Measurements from ENCODE around the gene BUB3. TPM values are rescaled to one million over a fixed set of nuclear protein-coding genes. Genes with fewer than 3 reads are reported as not detected.

BUB3 gene
- polyA plus RNA-seq (ENCODE audit: low read depth in 6 of 6): 100 to 1,000 TPM; 135 to 244 (median 163) TPM

- peak within 1 kb of the TSS; percentile 96 to 99 (median 98) for H3K27ac Mint-ChIP-seq
- peaks cover 0 to 3% (median 0%) of the 10 kb centered on the region in 7 donors for H3K9me3 Mint-ChIP-seq
- peak within 1 kb of the TSS; percentile 91 to 100 (median 100) for H3K4me3 Mint-ChIP-seq
- peaks cover 24 to 27% of the 10 kb centered on the region in 2 donors for H3K36me3 Mint-ChIP-seq
- DNase-seq: peak; percentile 95
- ATAC-seq (ENCODE audit: low read depth in 2 of 2): peak; percentile 90 to 92
- peaks cover 9 to 31% (median 28%) of the 10 kb centered on the region in 3 donors for H3K27me3 Mint-ChIP-seq
- H3K4me1 Mint-ChIP-seq: peaks cover 40 to 64% (median 57%) of the 10 kb centered on the region in 3 donors
Measured at GRCh38 chr10:123154092-123154710, at the start of gene BUB3. Gene BUB3, plus strand, starts transcription at chr10:123154402. Its CDS starts 516 bp downstream, at chr10:123154918.

- H3K4me1 Mint-ChIP-seq: no peaks in the 10 kb centered on the region
Measured at GRCh38 chr10:123109466-123109865, 44.7 kb upstream of the BUB3 start.

GRCh38 chr10:123117644-123118417 lies 36.4 kb upstream of the BUB3 start:
- Mint-ChIP-seq H3K27me3 (peaks cover 43 to 67% (median 58%) of the 10 kb centered on the region in 3 donors), H3K27ac (no peak overlapping the region), H3K4me1 (no peaks in the 10 kb centered on the region), H3K4me3 (no peak overlapping the region), H3K9me3 (peaks cover 0 to 2% (median 0%) of the 10 kb centered on the region in 7 donors), H3K36me3 (no peaks in the 10 kb centered on the region)
- no peak for DNase-seq
- ATAC-seq (ENCODE audit: low read depth in 2 of 2): no peak

More at GRCh38 chr10:123109466-123109865, 44.7 kb upstream of the BUB3 start:
- DNase-seq: no peak
- Mint-ChIP-seq H3K9me3 (no peaks in the 10 kb centered on the region), H3K4me3 (no peak overlapping the region), H3K27ac (no peak overlapping the region), H3K27me3 (peaks cover 52 to 69% (median 53%) of the 10 kb centered on the region in 3 donors), H3K36me3 (no peaks in the 10 kb centered on the region)
- ATAC-seq (ENCODE audit: low read depth in 2 of 2): no peak

GRCh38 chr10:123119081-123119480 lies 35.1 kb upstream of the BUB3 start:
- DNase-seq: no peak
- Mint-ChIP-seq H3K36me3 (no peaks in the 10 kb centered on the region), H3K4me3 (no peak overlapping the region), H3K4me1 (no peaks in the 10 kb centered on the region), H3K9me3 (peaks cover 0 to 2% (median 0%) of the 10 kb centered on the region in 7 donors), H3K27ac (no peak overlapping the region), H3K27me3 (peaks cover 41 to 66% (median 55%) of the 10 kb centered on the region in 3 donors)
- no peak for ATAC-seq (ENCODE audit: low read depth in 2 of 2)

- no peaks in the 10 kb centered on the region for H3K4me1 Mint-ChIP-seq
- DNase-seq (no peak), ATAC-seq (ENCODE audit: low read depth in 2 of 2) (no peak)
- H3K9me3 Mint-ChIP-seq: peaks cover 0 to 12% (median 4%) of the 10 kb centered on the region in 7 donors
- H3K36me3 Mint-ChIP-seq: peaks cover 0 to 14% of the 10 kb centered on the region in 2 donors
- no peak overlapping the region for H3K4me3 Mint-ChIP-seq
- H3K27ac Mint-ChIP-seq: no peak overlapping the region
- H3K27me3 Mint-ChIP-seq: peaks cover 78 to 81% (median 80%) of the 10 kb centered on the region in 3 donors
Measured at GRCh38 chr10:123126246-123126645, 28.0 kb upstream of the BUB3 start.

GRCh38 chr10:123129618-123130271 lies 24.5 kb upstream of the BUB3 start:
- Mint-ChIP-seq H3K9me3 (peaks cover 0 to 30% (median 12%) of the 10 kb centered on the region in 7 donors), H3K36me3 (peaks cover 3 to 13% of the 10 kb centered on the region in 2 donors), H3K27me3 (peaks cover 91 to 96% (median 92%) of the 10 kb centered on the region in 3 donors), H3K27ac (no peak overlapping the region), H3K4me1 (peaks cover 14 to 26% (median 17%) of the 10 kb centered on the region in 3 donors), H3K4me3 (peak overlapping the region in 1 of 8 donors; percentile 57)
- DNase-seq (no peak), ATAC-seq (ENCODE audit: low read depth in 2 of 2) (peak; percentile 56 to 60)

GRCh38 chr10:123132576-123133477 lies 21.4 kb upstream of the BUB3 start:
- H3K4me1 Mint-ChIP-seq: peaks cover 18 to 34% (median 26%) of the 10 kb centered on the region in 3 donors
- peak overlapping the region in 5 of 6 donors; percentile 39 to 99 (median 93) for H3K27ac Mint-ChIP-seq
- peak; percentile 62 for DNase-seq
- peak; percentile 52 to 63 for ATAC-seq (ENCODE audit: low read depth in 2 of 2)
- peaks cover 3 to 7% of the 10 kb centered on the region in 2 donors for H3K36me3 Mint-ChIP-seq
- H3K4me3 Mint-ChIP-seq: peak overlapping the region; percentile 44 to 84 (median 80)
- peaks cover 0 to 30% (median 12%) of the 10 kb centered on the region in 7 donors for H3K9me3 Mint-ChIP-seq
- peaks cover 65 to 79% (median 72%) of the 10 kb centered on the region in 3 donors for H3K27me3 Mint-ChIP-seq

- ATAC-seq (ENCODE audit: low read depth in 2 of 2) (no peak), DNase-seq (no peak)
- H3K4me1 Mint-ChIP-seq: peaks cover 18 to 41% (median 26%) of the 10 kb centered on the region in 3 donors
- peak overlapping the region in 5 of 6 donors; percentile 44 to 99 (median 94) for H3K27ac Mint-ChIP-seq
- peak overlapping the region; percentile 44 to 84 (median 76) for H3K4me3 Mint-ChIP-seq
- peaks cover 60 to 77% (median 73%) of the 10 kb centered on the region in 3 donors for H3K27me3 Mint-ChIP-seq
- peaks cover 0 to 26% (median 9%) of the 10 kb centered on the region in 7 donors for H3K9me3 Mint-ChIP-seq
- peaks cover 3 to 7% of the 10 kb centered on the region in 2 donors for H3K36me3 Mint-ChIP-seq
Measured at GRCh38 chr10:123133541-123134342, 20.5 kb upstream of the BUB3 start.

- peaks cover 1 to 3% of the 10 kb centered on the region in 2 donors for H3K36me3 Mint-ChIP-seq
- peaks cover 58 to 77% (median 73%) of the 10 kb centered on the region in 3 donors for H3K27me3 Mint-ChIP-seq
- DNase-seq (no peak), ATAC-seq (ENCODE audit: low read depth in 2 of 2) (no peak)
- peaks cover 0 to 32% (median 7%) of the 10 kb centered on the region in 7 donors for H3K9me3 Mint-ChIP-seq
- H3K4me3 Mint-ChIP-seq: peak overlapping the region; percentile 40 to 84 (median 76)
- H3K27ac Mint-ChIP-seq: peak overlapping the region in 5 of 6 donors; percentile 38 to 97 (median 94)
- peaks cover 18 to 41% (median 26%) of the 10 kb centered on the region in 3 donors for H3K4me1 Mint-ChIP-seq
Measured at GRCh38 chr10:123134343-123134914, 19.8 kb upstream of the BUB3 start.

- peak overlapping the region in 5 of 6 donors; percentile 27 to 97 (median 94) for H3K27ac Mint-ChIP-seq
- peaks cover 0 to 36% (median 7%) of the 10 kb centered on the region in 7 donors for H3K9me3 Mint-ChIP-seq
- H3K36me3 Mint-ChIP-seq: peaks cover 0 to 3% of the 10 kb centered on the region in 2 donors
- DNase-seq (no peak), ATAC-seq (ENCODE audit: low read depth in 2 of 2) (no peak)
- peak overlapping the region in 7 of 8 donors; percentile 42 to 84 (median 74) for H3K4me3 Mint-ChIP-seq
- peaks cover 18 to 41% (median 26%) of the 10 kb centered on the region in 3 donors for H3K4me1 Mint-ChIP-seq
- H3K27me3 Mint-ChIP-seq: peaks cover 58 to 77% (median 73%) of the 10 kb centered on the region in 3 donors
Measured at GRCh38 chr10:123134915-123135414, 19.2 kb upstream of the BUB3 start.

Measured in naive B cell (primary cell).